Vagina (tissue), 2 donors: ENCODE results near the gene CSF1R. TPM values are rescaled to one million over a fixed set of nuclear protein-coding genes. Genes with fewer than 3 reads are reported as not detected.

Source experiments
- DNase-seq, 2 donors: peaks; one replicate each; pipeline ENCODE4 v3.0.0-alpha.2; 2017; ENCODE audit errors: extremely low spot score in 2 of 2
- H3K27ac ChIP-seq: fragments of 200-600 bp; sonication (generic); one replicate; pipeline ENCODE4 v1.5.1; 2019
- H3K27me3 ChIP-seq: fragments of 200-600 bp; sonication (generic); one replicate; pipeline ENCODE4 v1.5.1; 2019
- H3K36me3 ChIP-seq, 2 donors: fragments of 200-600 bp; sonication (generic); one replicate each; pipeline ENCODE4 v1.5.1; 2017 to 2019
- H3K4me1 ChIP-seq: fragments of 200-600 bp; sonication (generic); one replicate; pipeline ENCODE4 v1.5.1; 2019
- H3K4me3 ChIP-seq, 2 donors: fragments of 200-600 bp; sonication (generic); 1 replicate in 1 of 2; 2 replicates in 1 of 2; pipeline ENCODE4 v1.5.1; 2016 to 2019
- H3K9me3 ChIP-seq: fragments of 200-600 bp; sonication (generic); one replicate; pipeline ENCODE4 v1.5.1; 2019
- CTCF ChIP-seq, 3 experiments: fragments of 450-650 bp in 2 of 3; fragments of 200-600 bp in 1 of 3; sonication (generic) in 1 of 3; IDR thresholded peaks; one replicate each; pipeline ENCODE4 v1.5.1; 2017 to 2019; ENCODE audit warnings: antibody characterized with exemption in 3 of 3, mild to moderate bottlenecking in 2 of 3, moderate library complexity in 2 of 3
- POLR2A ChIP-seq, 2 donors: fragments of 450-650 bp; IDR thresholded peaks; one replicate each; pipeline ENCODE4 v1.6.1; 2017; ENCODE audit warnings: antibody characterized with exemption in 2 of 2, mild to moderate bottlenecking in 2 of 2, moderate library complexity in 2 of 2
- POLR2AphosphoS5 ChIP-seq, 2 donors: sonication (generic); formaldehyde crosslinking; IDR thresholded peaks; one replicate each; pipeline ENCODE4 v1.9.0; 2017; ENCODE audit warnings: antibody characterized with exemption in 2 of 2, mild to moderate bottlenecking in 2 of 2, low read depth in 1 of 2; ENCODE audit not compliant: insufficient read depth in 1 of 2
- intact Hi-C: fragments of 100-400 bp; cut with DNase I; formaldehyde crosslinking; loops from one replicate; pipeline ENCODE4 v1.15.1; 2023
- total RNA-seq: library from RNA; depleted of rRNA; stranded (reverse); fragments of >200 nt; gene quantifications from one replicate; pipeline ENCODE4 v1.2.3, GENCODE V29; 2016

Gene CSF1R
- total RNA-seq, 1 donor from 2014 or later, result 21.4 TPM

- H3K36me3 ChIP-seq, result peaks cover 0 to 61% of the 10 kb centered on the region in 2 donors
- TF ChIP-seq CTCF (IDR thresholded peaks at IDR 0.05) (no peak), POLR2AphosphoS5 (IDR thresholded peaks at IDR 0.05; ENCODE audit: insufficient read depth in 1 of 2, low read depth in 1 of 2) (peak; percentile 30 to 68), POLR2A (IDR thresholded peaks at IDR 0.05) (no peak)
- no peaks in the 10 kb centered on the region for H3K27me3 ChIP-seq
- intact Hi-C loops, result no loop called here
- H3K27ac ChIP-seq, result peak overlapping the region; percentile 47
- H3K9me3 ChIP-seq, result no peaks in the 10 kb centered on the region
- peaks cover 26% of the 10 kb centered on the region for H3K4me1 ChIP-seq
- no peak overlapping the region for H3K4me3 ChIP-seq
- no peak for DNase-seq
These were observed 64.7 kb downstream of the CSF1R start for GRCh38 chr5:150021491-150022157.

- no peak for DNase-seq
- TF ChIP-seq CTCF (IDR thresholded peaks at IDR 0.05) (no peak), POLR2AphosphoS5 (IDR thresholded peaks at IDR 0.05; ENCODE audit: insufficient read depth in 1 of 2, low read depth in 1 of 2) (no peak), POLR2A (IDR thresholded peaks at IDR 0.05) (no peak)
- Histone ChIP-seq H3K27ac (peak overlapping the region; percentile 47), H3K4me3 (no peak overlapping the region), H3K36me3 (peaks cover 0 to 61% of the 10 kb centered on the region in 2 donors), H3K27me3 (no peaks in the 10 kb centered on the region), H3K9me3 (no peaks in the 10 kb centered on the region), H3K4me1 (peaks cover 26% of the 10 kb centered on the region)
- intact Hi-C loops, result no loop called here
These were observed 66.1 kb downstream of the CSF1R start for GRCh38 chr5:150020249-150020648.

- Histone ChIP-seq H3K4me1 (peaks cover 18% of the 10 kb centered on the region), H3K9me3 (no peaks in the 10 kb centered on the region), H3K27me3 (no peaks in the 10 kb centered on the region), H3K27ac (no peak overlapping the region), H3K36me3 (peaks cover 0 to 73% of the 10 kb centered on the region in 2 donors), H3K4me3 (no peak overlapping the region)
- intact Hi-C loops, result no loop called here
- TF ChIP-seq POLR2A (IDR thresholded peaks at IDR 0.05) (no peak), CTCF (IDR thresholded peaks at IDR 0.05) (no peak), POLR2AphosphoS5 (IDR thresholded peaks at IDR 0.05; ENCODE audit: insufficient read depth in 1 of 2, low read depth in 1 of 2) (no peak)
- DNase-seq, result no peak
These were observed 68.9 kb downstream of the CSF1R start for GRCh38 chr5:150017226-150018005.

- Histone ChIP-seq H3K4me3 (no peak overlapping the region), H3K27me3 (no peaks in the 10 kb centered on the region), H3K4me1 (peaks cover 11% of the 10 kb centered on the region), H3K27ac (no peak overlapping the region), H3K9me3 (no peaks in the 10 kb centered on the region), H3K36me3 (peaks cover 0 to 77% of the 10 kb centered on the region in 2 donors)
- no peak for TF ChIP-seq POLR2A (IDR thresholded peaks at IDR 0.05)
- no peak for TF ChIP-seq CTCF (IDR thresholded peaks at IDR 0.05)
- TF ChIP-seq POLR2AphosphoS5 (IDR thresholded peaks at IDR 0.05; ENCODE audit: insufficient read depth in 1 of 2, low read depth in 1 of 2), result no peak
- intact Hi-C loops, result no loop called here
- DNase-seq, result no peak
These were observed 69.8 kb downstream of the CSF1R start for GRCh38 chr5:150016537-150016936.

- Histone ChIP-seq H3K4me1 (no peaks in the 10 kb centered on the region), H3K36me3 (peaks cover 0 to 80% of the 10 kb centered on the region in 2 donors), H3K27ac (no peak overlapping the region), H3K9me3 (no peaks in the 10 kb centered on the region), H3K27me3 (no peaks in the 10 kb centered on the region), H3K4me3 (no peak overlapping the region)
- no peak for DNase-seq
- intact Hi-C loops, result no loop called here
- TF ChIP-seq POLR2A (IDR thresholded peaks at IDR 0.05), result no peak
- TF ChIP-seq POLR2AphosphoS5 (IDR thresholded peaks at IDR 0.05; ENCODE audit: insufficient read depth in 1 of 2, low read depth in 1 of 2), result no peak
- TF ChIP-seq CTCF (IDR thresholded peaks at IDR 0.05), result no peak
These were observed 70.9 kb downstream of the CSF1R start for GRCh38 chr5:150015415-150015814.
